Ishikawa (cell line): Measurements from ENCODE around the gene CD300E.

ENCODE experiments used
- CEBPB ChIP-seq: IDR thresholded peaks from 2 replicates; pipeline ENCODE4 v1.6.1; 2012
- CREB1 ChIP-seq: IDR thresholded peaks from 2 replicates; pipeline ENCODE4 v1.6.1; 2012; ENCODE audit warnings: low read depth
- EGR1 ChIP-seq: IDR thresholded peaks from 2 replicates; pipeline ENCODE4 v1.6.1; 2012
- EP300 ChIP-seq: IDR thresholded peaks from 2 replicates; pipeline ENCODE4 v1.6.1; 2012; ENCODE audit warnings: borderline replicate concordance
- FOXM1 ChIP-seq: IDR thresholded peaks from 2 replicates; pipeline ENCODE4 v1.6.1; 2012; ENCODE audit warnings: low read depth, borderline replicate concordance
- MAX ChIP-seq: IDR thresholded peaks from 2 replicates; pipeline ENCODE4 v1.6.1; 2012
- NFIC ChIP-seq: IDR thresholded peaks from 2 replicates; pipeline ENCODE4 v1.6.1; 2012
- RAD21 ChIP-seq: IDR thresholded peaks from 2 replicates; pipeline ENCODE4 v1.6.1; 2012; ENCODE audit warnings: low read depth
- REST ChIP-seq: IDR thresholded peaks from 2 replicates; pipeline ENCODE4 v1.6.1; 2012; ENCODE audit warnings: low read depth, mild to moderate bottlenecking
- TAF1 ChIP-seq: IDR thresholded peaks from 2 replicates; pipeline ENCODE4 v1.6.1; 2012; ENCODE audit warnings: low read depth, mild to moderate bottlenecking
- TCF12 ChIP-seq: IDR thresholded peaks from 2 replicates; pipeline ENCODE4 v1.6.1; 2012; ENCODE audit warnings: low read depth
- TEAD4 ChIP-seq: IDR thresholded peaks from 2 replicates; pipeline ENCODE4 v1.6.1; 2012
- USF1 ChIP-seq: IDR thresholded peaks from 2 replicates; pipeline ENCODE4 v1.6.1; 2012
- YY1 ChIP-seq: IDR thresholded peaks from 2 replicates; pipeline ENCODE4 v1.6.1; 2012; ENCODE audit warnings: low read depth
- ZBTB7A ChIP-seq: IDR thresholded peaks from 2 replicates; pipeline ENCODE4 v1.6.1; 2012; ENCODE audit warnings: low read depth

CD300E gene

GRCh38 chr17:74568106-74568873, 55.2 kb downstream of the CD300E start:
- no peak for TF ChIP-seq CEBPB
- TF ChIP-seq EGR1 = no peak
- TF ChIP-seq TCF12 = no peak
- TF ChIP-seq FOXM1 = no peak
- no peak for TF ChIP-seq NFIC
- no peak for TF ChIP-seq TEAD4
- TF ChIP-seq ZBTB7A = no peak
- no peak for TF ChIP-seq MAX
- TF ChIP-seq EP300 = no peak
- no peak for TF ChIP-seq TAF1
- TF ChIP-seq CREB1 = no peak
- TF ChIP-seq YY1 = no peak
- TF ChIP-seq REST = no peak
- no peak for TF ChIP-seq USF1
- no peak for TF ChIP-seq RAD21

- TF ChIP-seq REST = no peak
- no peak for TF ChIP-seq MAX
- no peak for TF ChIP-seq TAF1
- no peak for TF ChIP-seq CEBPB
- no peak for TF ChIP-seq CREB1
These were observed 56.1 kb downstream of the CD300E start, which contains the start of gene CD300H for GRCh38 chr17:74567397-74567796. CD300H (minus strand) TSS chr17:74567509.

- TF ChIP-seq USF1 = no peak
- peak; percentile 66 for TF ChIP-seq RAD21
These were observed 57.3 kb downstream of the CD300E start for GRCh38 chr17:74566132-74566753.

GRCh38 chr17:74565126-74565525, 58.4 kb downstream of the CD300E start:
- TF ChIP-seq MAX (no peak), RAD21 (no peak), EGR1 (no peak), EP300 (no peak), ZBTB7A (no peak), CEBPB (no peak), YY1 (no peak), TEAD4 (no peak), CREB1 (no peak)

GRCh38 chr17:74563358-74563757, 60.2 kb downstream of the CD300E start:
- TF ChIP-seq EP300 = no peak
- TF ChIP-seq MAX = no peak
- no peak for TF ChIP-seq CREB1
- TF ChIP-seq EGR1 = no peak
- no peak for TF ChIP-seq TCF12
- no peak for TF ChIP-seq TAF1
- no peak for TF ChIP-seq REST
- TF ChIP-seq RAD21 = no peak
- TF ChIP-seq FOXM1 = no peak
- no peak for TF ChIP-seq USF1
- no peak for TF ChIP-seq ZBTB7A
- no peak for TF ChIP-seq NFIC
